OCI-M2 (cell line): ENCODE data around the gene TOP2A.

Experiments used
- DNase-seq: peaks from one replicate; lab custom pipeline; 2025; ENCODE audit not compliant: unreplicated experiment; lab: John Stamatoyannopoulos, UW

TOP2A gene

DNA sequence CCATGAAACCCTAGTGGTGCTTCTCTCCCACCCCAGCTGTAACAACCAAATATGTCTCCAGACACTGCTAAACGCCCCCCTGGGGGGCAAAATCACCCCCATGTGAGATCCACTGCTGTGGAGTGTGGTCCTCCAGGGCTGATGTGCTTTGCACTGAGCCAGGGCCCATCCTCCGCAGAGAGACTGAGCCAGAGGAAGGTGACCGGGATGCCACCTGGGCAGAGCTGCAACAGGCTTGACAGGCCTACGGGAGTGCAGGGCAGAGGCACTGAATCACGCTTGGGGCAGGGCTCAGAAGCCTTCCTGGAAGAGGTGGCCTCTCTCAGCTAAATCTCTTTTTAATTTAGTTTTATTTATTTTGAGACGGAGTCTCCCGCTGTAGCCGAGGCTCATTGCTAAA is 57.6 kb downstream of the TOP2A start:
- no peak for DNase-seq

DNA sequence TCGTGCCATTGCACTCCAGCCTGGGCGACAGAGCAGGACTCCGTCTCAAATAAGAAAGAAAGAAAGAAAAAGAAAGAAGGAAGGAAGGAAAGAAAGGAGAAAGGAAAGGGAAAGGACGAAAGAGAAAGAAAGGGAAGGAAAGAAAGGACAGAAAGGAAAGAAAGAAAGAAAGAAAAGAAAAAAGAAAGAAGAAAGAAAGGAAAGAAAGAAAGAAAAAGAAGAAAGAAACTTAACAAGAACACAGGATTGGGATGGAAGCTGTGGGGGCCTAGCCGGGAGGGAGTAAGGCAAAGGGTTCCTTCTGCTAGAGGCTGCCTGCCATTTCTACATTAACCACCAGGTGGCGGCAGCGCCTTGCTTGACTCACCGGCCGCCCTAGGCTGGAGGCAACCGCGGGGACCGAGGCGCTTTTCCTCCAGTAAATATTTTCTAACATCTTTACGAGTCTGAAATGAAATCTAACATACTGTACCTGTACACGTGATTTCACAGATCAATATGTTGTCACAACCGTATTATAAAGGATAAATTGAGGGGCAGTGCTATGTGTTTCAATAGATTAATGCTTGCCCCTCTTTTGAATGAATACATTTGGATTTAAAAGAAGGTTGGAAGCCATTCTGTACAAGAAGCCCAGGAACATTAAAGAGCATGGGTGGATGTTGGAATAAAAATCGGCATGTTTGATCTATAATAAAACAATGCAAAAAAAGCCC is 59.2 kb downstream of the TOP2A start:
- peak; percentile 69 for DNase-seq

GRCh38 chr17:40356990-40357881 is 60.5 kb downstream of the TOP2A start:
- no peak for DNase-seq

DNA sequence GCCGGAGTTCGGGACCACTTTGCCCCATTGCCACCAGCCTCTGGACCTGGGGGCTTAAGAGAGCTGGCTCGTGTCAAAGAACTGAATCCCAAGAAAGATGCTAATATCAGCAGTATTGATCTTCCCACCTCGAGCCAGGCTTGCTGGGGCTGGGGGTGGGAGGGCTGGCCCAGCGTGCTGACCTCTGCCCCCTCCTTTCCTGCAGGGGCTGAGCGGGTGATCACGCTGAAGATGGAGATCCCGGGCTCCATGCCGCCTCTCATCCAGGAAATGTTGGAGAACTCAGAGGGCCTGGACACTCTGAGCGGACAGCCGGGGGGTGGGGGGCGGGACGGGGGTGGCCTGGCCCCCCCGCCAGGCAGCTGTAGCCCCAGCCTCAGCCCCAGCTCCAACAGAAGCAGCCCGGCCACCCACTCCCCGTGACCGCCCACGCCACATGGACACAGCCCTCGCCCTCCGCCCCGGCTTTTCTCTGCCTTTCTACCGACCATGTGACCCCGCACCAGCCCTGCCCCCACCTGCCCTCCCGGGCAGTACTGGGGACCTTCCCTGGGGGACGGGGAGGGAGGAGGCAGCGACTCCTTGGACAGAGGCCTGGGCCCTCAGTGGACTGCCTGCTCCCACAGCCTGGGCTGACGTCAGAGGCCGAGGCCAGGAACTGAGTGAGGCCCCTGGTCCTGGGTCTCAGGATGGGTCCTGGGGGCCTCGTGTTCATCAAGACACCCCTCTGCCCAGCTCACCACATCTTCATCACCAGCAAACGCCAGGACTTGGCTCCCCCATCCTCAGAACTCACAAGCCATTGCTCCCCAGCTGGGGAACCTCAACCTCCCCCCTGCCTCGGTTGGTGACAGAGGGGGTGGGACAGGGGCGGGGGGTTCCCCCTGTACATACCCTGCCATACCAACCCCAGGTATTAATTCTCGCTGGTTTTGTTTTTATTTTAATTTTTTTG is 61.6 kb downstream of the TOP2A start:
- DNase-seq, result no peak

- no peak for DNase-seq
These were observed 62.4 kb downstream of the TOP2A start for GRCh38 chr17:40355123-40355803.

DNA sequence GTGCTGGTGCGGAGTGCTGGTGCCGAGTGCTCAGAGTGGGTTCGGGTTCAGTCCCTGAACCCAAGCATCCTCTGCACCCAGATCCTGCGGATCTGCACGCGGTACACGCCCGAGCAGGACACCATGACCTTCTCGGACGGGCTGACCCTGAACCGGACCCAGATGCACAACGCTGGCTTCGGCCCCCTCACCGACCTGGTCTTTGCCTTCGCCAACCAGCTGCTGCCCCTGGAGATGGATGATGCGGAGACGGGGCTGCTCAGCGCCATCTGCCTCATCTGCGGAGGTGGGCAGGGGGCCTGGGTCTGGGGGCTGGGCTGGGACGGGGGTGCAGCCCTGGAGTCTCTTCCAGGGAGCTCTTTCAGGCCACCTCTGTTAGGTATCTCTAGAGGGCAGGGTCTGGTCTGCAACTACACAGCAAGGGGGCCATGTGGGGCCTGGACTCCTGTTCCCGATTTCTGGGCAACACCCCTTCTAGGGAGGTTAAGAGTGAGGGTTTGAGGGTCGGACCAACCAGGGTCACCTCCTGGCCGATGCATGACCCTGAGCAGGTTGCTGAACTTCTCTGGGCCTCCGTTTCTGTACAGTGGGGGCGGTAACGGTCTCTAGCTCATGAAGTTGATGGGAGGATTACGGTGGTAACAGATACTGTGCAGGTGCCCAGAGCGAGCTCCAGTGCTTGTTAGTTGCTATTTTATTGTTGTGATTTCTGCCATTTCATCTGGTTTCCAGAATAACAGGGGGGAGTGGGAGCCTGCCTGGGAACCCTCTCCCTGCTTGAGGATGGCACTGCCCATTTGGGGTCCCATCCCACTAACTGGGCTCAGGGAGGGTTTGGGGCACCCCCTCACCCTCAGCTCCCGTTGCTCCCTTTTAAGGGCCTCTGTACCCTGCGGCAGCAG is 63.2 kb downstream of the TOP2A start:
- no peak for DNase-seq

DNA sequence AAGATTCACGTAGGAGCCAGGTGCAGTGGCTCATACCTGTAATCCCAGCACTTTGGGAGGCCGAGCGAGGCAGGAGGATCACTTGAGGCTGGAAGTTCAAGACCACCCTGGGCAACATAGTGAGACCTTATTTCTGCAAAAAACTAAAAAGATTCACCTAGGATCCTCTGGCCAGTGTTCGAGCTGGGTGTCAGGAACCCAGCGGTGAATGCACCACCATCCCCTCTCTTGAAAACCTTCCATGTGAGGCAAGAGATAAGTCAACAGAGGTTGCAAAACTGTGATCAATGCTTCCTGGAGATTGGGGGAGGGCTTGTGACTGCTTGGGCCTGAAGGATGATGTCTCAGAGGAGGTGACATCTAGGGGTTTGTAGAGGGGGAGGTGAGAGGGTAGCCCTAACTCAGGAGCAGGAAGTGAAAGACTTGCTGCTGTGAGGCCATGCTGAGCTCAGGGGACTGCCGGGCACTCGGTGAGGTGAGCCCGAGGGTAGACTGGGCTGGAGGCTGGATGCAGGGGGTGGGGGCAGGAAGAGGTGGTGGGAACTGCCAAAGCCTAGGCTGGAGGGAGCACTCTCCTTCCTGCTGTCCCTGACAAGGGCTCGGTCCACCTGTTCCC is 64.8 kb downstream of the TOP2A start:
- no peak for DNase-seq

GRCh38 chr17:40352237-40352778 is 65.4 kb downstream of the TOP2A start:
- DNase-seq, result no peak

- DNase-seq, result no peak
These were observed 66.1 kb downstream of the TOP2A start for GRCh38 chr17:40351359-40352236.

DNA sequence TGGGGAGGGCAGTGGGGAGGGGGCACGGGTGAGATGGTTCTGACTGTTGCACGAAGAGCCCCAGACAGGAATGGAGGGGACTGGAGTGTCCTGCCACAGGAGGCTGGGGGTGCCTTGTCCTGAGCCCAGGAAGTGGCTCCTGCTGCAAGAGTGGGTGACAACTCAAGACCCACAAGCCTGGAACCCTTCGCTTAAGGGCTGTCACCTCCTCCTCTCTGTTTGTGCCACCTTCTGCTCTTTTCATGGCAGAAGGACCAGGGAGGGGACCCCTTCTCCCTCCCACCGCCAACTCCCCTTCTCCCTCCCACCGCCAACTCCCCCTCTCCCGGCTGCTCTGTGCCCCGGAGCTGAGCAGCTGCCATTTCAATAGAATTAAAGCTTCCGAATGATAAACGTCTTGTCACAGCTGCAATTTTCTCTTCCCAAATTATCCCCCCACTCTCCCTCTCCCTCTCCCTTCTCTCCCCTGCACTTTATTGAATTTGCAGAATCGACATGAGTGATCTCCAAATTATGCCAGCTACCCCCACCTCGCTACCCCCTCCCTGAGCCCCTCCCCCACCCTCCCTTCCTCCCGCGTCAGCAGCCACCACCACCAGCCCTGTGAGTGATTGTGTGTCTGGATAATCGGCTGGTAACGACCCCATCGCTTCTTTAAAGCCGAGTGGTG is 66.9 kb downstream of the TOP2A start:
- no peak for DNase-seq

GRCh38 chr17:40349895-40350688 is 67.6 kb downstream of the TOP2A start:
- no peak for DNase-seq

- DNase-seq, result no peak
These were observed 68.2 kb downstream of the TOP2A start for GRCh38 chr17:40349477-40349894.

GRCh38 chr17:40348562-40349476 is 68.9 kb downstream of the TOP2A start:
- DNase-seq, result no peak

GRCh38 chr17:40348136-40348504 is 69.6 kb downstream of the TOP2A start:
- DNase-seq, result no peak

- DNase-seq, result no peak
These were observed 70.2 kb downstream of the TOP2A start for GRCh38 chr17:40347319-40348135.
